Tibial artery (tissue), 4 donors: ENCODE data around the gene EAF1.

Source experiments
- DNase-seq, 2 donors: peaks; one replicate each; pipeline ENCODE4 v3.0.0-alpha.2; 2019
- H3K27ac ChIP-seq, 2 donors: fragments of 200-600 bp; sonication (generic) in 1 of 2; 1 replicate in 1 of 2; 2 replicates in 1 of 2; pipeline ENCODE4 v1.5.1; 2018 to 2019; ENCODE audit warnings: mild to moderate bottlenecking in 1 of 2
- H3K27me3 ChIP-seq, 2 donors: fragments of 200-600 bp; sonication (generic) in 1 of 2; one replicate each; pipeline versions ENCODE4 v1.5.1 to v1.6.0; 2016 to 2019
- H3K36me3 ChIP-seq, 3 donors: fragments of 200-600 bp; sonication (generic) in 2 of 3; one replicate each; pipeline ENCODE4 v1.5.1; 2016 to 2019; ENCODE audit warnings: mild to moderate bottlenecking in 2 of 3
- H3K4me1 ChIP-seq, 4 donors: fragments of 200-600 bp; sonication (generic) in 2 of 4; 1 replicate in 3 of 4; 2 replicates in 1 of 4; pipeline ENCODE4 v1.5.1; 2016 to 2019
- H3K4me3 ChIP-seq, 2 donors: fragments of 200-600 bp; sonication (generic) in 1 of 2; 1 replicate in 1 of 2; 2 replicates in 1 of 2; pipeline ENCODE4 v1.5.1; 2018 to 2019; ENCODE audit warnings: mild to moderate bottlenecking in 2 of 2
- H3K9me3 ChIP-seq, 3 donors: fragments of 200-600 bp; sonication (generic) in 1 of 3; one replicate each; pipeline ENCODE4 v1.5.1; 2016 to 2019
- CTCF ChIP-seq, 2 experiments: fragments of 200-600 bp in 1 of 2; fragments of 450-650 bp in 1 of 2; IDR thresholded peaks; one replicate each; pipeline ENCODE4 v1.5.1; 2017 to 2019; ENCODE audit warnings: antibody characterized with exemption in 2 of 2, mild to moderate bottlenecking in 1 of 2, moderate library complexity in 1 of 2
- intact Hi-C: fragments of 100-400 bp; cut with DNase I; formaldehyde crosslinking; loops from one replicate; pipeline ENCODE4 v1.15.0; 2023; ENCODE audit warnings: low total_unique reads

Gene EAF1

DNA sequence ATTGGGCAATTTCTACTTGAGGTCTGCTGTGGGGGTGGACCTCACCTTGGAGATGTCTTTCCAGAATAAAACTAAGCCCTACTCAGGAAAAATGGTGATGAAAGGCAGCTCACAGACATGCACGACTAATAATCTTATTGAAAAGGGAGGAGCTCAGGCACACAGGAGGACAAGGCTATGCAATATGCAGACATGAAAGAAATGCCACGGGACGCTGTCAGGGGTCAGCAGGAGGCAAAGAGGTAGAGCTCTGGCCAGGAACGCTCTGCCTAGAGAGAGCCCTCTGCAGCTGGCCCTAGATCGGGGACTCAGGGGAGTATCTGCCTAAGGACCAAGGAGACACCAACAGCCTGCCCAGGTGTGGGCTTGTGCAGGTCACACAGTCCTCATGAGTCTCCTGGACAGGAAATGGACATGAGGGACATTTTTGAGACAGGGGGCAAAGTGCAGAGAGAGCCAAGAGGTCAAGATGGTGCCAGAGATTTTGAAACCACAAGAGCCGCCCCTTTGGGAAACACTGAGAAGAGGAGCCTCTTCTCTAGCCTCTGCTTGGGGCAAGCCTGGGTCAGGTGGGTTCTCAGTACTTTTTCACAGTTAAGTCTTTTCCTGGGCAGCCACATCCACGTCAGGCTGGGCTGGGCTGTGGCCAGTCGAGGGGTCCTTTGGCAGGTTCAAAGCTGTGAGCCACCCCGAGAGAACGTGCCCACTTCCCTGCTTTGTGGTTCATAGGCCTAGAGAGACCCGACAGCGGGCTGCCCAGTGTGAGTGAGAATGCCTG lies 23.2 kb downstream of the EAF1 start:
- no peak overlapping the region for H3K4me3 ChIP-seq
- intact Hi-C loops: no loop called here
- no peaks in the 10 kb centered on the region for H3K4me1 ChIP-seq
- H3K36me3 ChIP-seq: peaks cover 6 to 49% (median 22%) of the 10 kb centered on the region in 3 donors
- no peak for TF ChIP-seq CTCF (IDR thresholded peaks at IDR 0.05)
- no peaks in the 10 kb centered on the region for H3K27me3 ChIP-seq
- H3K27ac ChIP-seq: no peak overlapping the region
- DNase-seq: peak in 1 of 2 donors; percentile 48
- no peaks in the 10 kb centered on the region for H3K9me3 ChIP-seq

DNA sequence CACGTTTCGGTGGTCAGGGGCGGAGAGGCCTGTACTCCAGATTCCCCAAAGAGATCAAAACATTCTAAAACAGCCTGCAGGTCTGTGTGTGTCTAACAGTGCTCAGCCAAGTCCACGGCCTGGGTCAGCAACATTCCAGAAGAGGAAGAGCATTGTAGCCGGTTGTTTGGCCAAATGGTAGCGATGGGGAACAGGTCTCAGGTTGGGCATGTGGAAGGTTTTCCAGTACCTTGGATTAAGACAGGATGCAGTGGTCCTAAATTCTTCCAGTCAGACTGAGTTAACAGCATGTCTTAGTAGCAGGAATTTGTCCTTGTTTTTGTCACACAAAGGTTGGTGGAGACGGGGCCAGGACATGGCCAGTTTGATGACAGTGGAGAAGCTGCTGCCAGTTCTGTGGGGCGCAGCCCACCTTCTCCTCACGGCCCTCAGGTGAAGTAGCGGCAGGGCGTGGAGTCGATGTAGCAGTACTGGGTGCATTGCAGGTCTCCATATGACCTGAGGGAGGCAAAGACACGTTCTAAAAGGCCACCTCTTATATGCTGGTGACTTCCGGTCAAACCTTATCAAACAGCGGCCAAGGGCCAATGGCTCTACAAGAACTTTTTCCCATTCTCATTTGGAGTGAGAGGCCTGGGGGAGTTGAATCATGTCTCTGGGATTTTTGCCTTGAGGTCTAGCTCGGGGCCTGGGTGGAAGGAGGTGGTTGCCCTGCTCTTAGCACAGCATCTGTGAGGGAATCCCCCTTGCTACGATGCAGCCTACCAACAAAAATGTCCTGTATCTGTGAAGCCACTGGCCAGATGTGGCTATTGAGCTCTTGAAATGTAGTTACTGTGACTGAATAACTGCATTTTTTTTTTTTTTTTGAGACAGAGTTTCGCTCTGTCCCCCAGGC lies 24.1 kb downstream of the EAF1 start:
- no peaks in the 10 kb centered on the region for H3K9me3 ChIP-seq
- DNase-seq: peak in 1 of 2 donors; percentile 28
- no peak overlapping the region for H3K27ac ChIP-seq
- intact Hi-C loops: no loop called here
- H3K4me3 ChIP-seq: no peak overlapping the region
- TF ChIP-seq CTCF (IDR thresholded peaks at IDR 0.05): no peak
- H3K4me1 ChIP-seq: no peaks in the 10 kb centered on the region
- H3K36me3 ChIP-seq: peaks cover 6 to 58% (median 29%) of the 10 kb centered on the region in 3 donors
- H3K27me3 ChIP-seq: no peaks in the 10 kb centered on the region

DNA sequence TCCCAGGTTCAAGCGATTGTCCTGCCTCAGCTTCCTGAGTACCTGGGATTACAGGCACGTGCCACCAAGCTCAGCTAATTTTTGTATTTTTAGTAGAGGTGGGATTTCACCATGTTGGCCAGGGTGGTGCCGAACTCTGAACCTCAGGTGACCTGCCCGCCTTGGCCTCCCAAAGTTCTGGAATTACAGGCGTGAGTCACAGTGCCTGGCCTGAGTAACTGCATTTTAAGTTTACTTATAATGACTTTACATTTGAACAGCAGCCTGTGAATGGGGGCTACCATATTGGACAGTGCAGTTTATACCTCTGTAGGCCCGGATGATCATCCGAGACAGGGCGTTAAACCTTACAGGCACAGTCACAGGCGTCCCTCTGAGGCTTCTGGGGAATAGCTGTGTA lies 24.8 kb downstream of the EAF1 start:
- Histone ChIP-seq H3K9me3 (no peaks in the 10 kb centered on the region), H3K27ac (no peak overlapping the region), H3K36me3 (peaks cover 6 to 60% (median 29%) of the 10 kb centered on the region in 3 donors), H3K4me1 (no peaks in the 10 kb centered on the region), H3K27me3 (no peaks in the 10 kb centered on the region), H3K4me3 (no peak overlapping the region)
- TF ChIP-seq CTCF (IDR thresholded peaks at IDR 0.05): no peak
- intact Hi-C loops: no loop called here
- peak in 1 of 2 donors; percentile 24 for DNase-seq

DNA sequence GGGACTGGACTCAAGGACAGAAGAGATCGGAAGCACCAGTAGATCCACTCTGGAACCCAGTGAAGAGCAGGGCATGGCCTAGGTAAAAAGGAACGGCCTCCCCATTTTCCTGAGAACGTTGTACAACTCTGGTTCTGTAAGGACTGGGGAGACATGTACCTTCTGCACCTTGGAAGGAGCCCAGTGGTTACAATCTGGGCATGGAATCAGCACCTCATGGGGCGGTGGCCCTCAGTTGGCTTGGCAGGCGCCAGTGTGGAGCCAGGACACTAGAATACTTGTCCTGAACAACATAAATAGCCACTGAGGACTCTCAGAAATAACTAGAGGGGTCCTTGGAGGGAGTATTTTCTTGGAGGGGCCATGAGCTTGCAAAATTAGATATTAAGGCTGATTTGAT lies 25.6 kb downstream of the EAF1 start:
- H3K4me1 ChIP-seq: no peaks in the 10 kb centered on the region
- TF ChIP-seq CTCF (IDR thresholded peaks at IDR 0.05): no peak
- no peaks in the 10 kb centered on the region for H3K27me3 ChIP-seq
- intact Hi-C loops: no loop called here
- H3K36me3 ChIP-seq: peaks cover 6 to 60% (median 29%) of the 10 kb centered on the region in 3 donors
- no peaks in the 10 kb centered on the region for H3K9me3 ChIP-seq
- H3K4me3 ChIP-seq: no peak overlapping the region
- no peak overlapping the region for H3K27ac ChIP-seq
- peak in 1 of 2 donors; percentile 15 for DNase-seq

GRCh38 chr3:15453501-15453900 lies 26.1 kb downstream of the EAF1 start:
- H3K4me1 ChIP-seq: no peaks in the 10 kb centered on the region
- peaks cover 6 to 63% (median 29%) of the 10 kb centered on the region in 3 donors for H3K36me3 ChIP-seq
- intact Hi-C loops: no loop called here
- H3K9me3 ChIP-seq: no peaks in the 10 kb centered on the region
- DNase-seq: peak in 1 of 2 donors; percentile 50
- no peak overlapping the region for H3K4me3 ChIP-seq
- no peak for TF ChIP-seq CTCF (IDR thresholded peaks at IDR 0.05)
- H3K27ac ChIP-seq: no peak overlapping the region
- H3K27me3 ChIP-seq: no peaks in the 10 kb centered on the region
